HUES6 (cell line): ENCODE data around the gene MITF.

Source experiments
- H3K27ac ChIP-seq: 2 replicates; pipeline ENCODE4 v1.7.0; 2013; ENCODE audit warnings: low read depth, mild to moderate bottlenecking, low read length, inconsistent platforms
- H3K27me3 ChIP-seq: 2 replicates; pipeline ENCODE4 v1.6.1; 2013; ENCODE audit warnings: low read length; ENCODE audit not compliant: control insufficient read depth, insufficient read depth
- H3K36me3 ChIP-seq: 2 replicates; pipeline ENCODE4 v1.6.1; 2013; ENCODE audit warnings: low read length; ENCODE audit not compliant: control insufficient read depth, insufficient read depth
- H3K4me1 ChIP-seq: 2 replicates; pipeline ENCODE4 v1.6.1; 2013; ENCODE audit warnings: low read length; ENCODE audit not compliant: control insufficient read depth, insufficient read depth
- H3K4me3 ChIP-seq: 2 replicates; pipeline ENCODE4 v1.5.1; 2013; ENCODE audit warnings: low read depth, low read length
- H3K9ac ChIP-seq: one replicate; pipeline ENCODE4 v1.6.1; 2013; ENCODE audit warnings: mild to moderate bottlenecking, low read length
- H3K9me3 ChIP-seq: 2 replicates; pipeline ENCODE4 v1.6.1; 2013; ENCODE audit warnings: low read depth, low read length; ENCODE audit not compliant: control insufficient read depth, insufficient read depth

The MITF gene

DNA sequence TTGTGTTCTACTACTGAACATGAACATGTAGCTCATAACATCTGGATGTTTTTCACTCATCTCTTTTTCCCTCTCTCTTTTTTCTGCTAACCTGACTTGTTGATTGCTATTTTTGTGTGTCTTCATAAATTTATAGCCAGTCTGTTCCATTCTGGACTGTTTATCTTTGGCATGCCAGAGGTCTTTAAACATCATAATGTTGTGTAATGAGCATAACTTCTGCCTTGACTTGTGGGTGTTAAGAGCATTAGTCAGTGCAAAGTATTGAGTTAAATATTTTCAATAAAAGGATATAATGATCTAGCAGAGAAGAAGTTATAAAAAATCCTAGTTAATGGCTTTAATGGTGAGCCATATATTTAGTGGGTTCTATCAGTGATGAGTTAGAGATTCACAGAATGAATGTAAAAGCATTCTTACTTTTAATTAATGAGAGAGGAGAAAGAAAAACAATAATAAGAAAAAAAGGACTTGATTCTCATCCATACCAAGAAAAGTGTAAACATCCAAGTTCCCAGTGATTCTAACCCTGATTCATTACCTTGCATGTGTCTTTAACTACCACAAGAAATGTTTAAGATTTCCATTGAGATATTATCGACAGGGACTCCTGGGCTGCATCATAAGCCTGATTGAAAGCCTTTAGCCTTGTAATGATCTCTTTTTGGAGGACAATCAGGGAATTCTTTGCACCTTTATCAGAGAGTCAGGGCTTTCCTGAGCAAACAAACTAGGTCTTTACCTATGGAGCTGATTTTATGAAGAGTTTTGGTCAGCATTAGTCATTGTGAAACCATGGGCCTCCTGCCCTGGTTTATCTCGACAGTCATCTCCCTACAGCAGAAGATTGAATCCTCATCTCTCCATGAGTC is 22.9 kb downstream of the MITF start:
- Histone ChIP-seq H3K27ac (no peak overlapping the region), H3K4me3 (no peak overlapping the region), H3K9ac (no peak overlapping the region), H3K27me3 (no peaks in the 10 kb centered on the region), H3K36me3 (no peaks in the 10 kb centered on the region), H3K9me3 (no peaks in the 10 kb centered on the region), H3K4me1 (peaks cover 14% of the 10 kb centered on the region)

DNA sequence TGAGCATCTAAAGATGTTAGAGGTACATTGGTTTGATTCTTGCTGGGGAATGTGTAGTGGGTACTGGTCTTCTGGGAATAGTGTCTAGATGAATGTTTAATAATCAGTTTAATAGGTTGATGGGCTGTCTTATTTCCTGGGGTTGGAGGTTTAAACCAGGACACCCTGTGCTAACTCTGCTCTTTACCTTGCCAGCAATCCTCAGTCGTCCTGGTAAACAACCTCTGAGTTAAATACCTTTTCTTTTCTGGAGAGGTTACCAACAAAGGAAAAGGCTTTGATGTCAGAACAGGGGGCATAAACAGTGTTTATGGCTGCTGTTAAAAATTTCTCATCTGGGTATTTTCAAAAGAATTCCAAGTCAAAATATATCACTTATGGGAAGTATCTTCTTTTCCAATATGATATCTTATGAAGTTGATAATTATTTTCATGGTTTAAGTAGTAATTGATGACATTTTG is 23.5 kb downstream of the MITF start:
- H3K27me3 ChIP-seq: no peaks in the 10 kb centered on the region
- H3K27ac ChIP-seq: no peak overlapping the region
- H3K4me3 ChIP-seq: no peak overlapping the region
- H3K36me3 ChIP-seq: no peaks in the 10 kb centered on the region
- no peaks in the 10 kb centered on the region for H3K9me3 ChIP-seq
- no peak overlapping the region for H3K9ac ChIP-seq
- H3K4me1 ChIP-seq: peaks cover 14% of the 10 kb centered on the region

DNA sequence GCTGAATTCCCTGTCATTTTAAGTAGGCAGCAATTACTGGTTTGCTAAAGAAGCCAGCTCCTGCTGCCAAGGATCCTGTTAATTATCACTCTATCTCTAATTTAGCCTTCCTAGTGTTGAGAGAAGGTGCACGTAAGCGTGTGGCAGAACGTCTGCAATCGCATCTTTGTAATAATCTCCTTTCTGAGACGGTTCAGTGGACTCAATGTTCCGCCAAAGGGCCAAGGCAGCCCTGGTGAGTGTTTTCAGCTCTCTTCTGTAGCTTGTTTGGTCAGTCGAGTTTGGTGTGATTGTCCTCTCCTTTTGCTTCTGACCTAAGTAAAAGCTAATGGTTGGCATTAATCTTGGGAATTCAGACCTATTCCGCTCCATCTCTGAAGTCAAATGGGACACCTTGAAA is 24.2 kb downstream of the MITF start:
- no peaks in the 10 kb centered on the region for H3K27me3 ChIP-seq
- H3K9me3 ChIP-seq: no peaks in the 10 kb centered on the region
- H3K4me3 ChIP-seq: no peak overlapping the region
- no peak overlapping the region for H3K9ac ChIP-seq
- no peak overlapping the region for H3K27ac ChIP-seq
- peaks cover 14% of the 10 kb centered on the region for H3K4me1 ChIP-seq
- no peaks in the 10 kb centered on the region for H3K36me3 ChIP-seq

DNA sequence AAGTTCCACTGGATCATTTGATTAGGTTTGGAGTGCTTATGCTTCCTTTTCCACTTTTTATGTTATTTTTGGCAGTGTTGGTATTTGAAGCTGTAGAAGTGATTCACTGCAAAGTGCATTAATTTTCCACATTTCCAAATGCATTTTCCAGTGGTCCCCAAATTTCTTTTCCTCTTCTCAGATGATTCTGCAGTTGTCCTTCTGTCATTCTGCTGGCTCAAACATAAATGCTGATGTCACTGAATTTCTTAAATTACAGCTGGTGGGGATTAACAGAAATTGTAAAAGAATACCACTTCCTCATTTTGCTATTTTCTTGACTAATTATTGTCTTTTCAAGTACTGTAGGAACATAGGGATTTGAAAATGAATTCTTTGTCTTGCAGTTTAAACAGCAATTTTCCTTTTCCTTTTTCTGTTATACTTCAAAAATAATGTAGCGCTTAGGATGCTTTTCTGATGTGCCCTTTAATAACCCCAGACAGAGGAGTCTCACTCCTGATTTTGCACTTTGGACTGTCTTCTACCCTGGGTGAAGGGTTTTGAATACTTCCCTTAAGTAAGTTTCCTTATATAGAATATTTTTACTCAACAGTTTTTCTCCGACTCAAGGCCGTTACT is 25.0 kb downstream of the MITF start:
- no peak overlapping the region for H3K27ac ChIP-seq
- no peak overlapping the region for H3K4me3 ChIP-seq
- no peak overlapping the region for H3K9ac ChIP-seq
- H3K27me3 ChIP-seq: no peaks in the 10 kb centered on the region
- no peaks in the 10 kb centered on the region for H3K36me3 ChIP-seq
- H3K4me1 ChIP-seq: peaks cover 14% of the 10 kb centered on the region
- H3K9me3 ChIP-seq: no peaks in the 10 kb centered on the region

DNA sequence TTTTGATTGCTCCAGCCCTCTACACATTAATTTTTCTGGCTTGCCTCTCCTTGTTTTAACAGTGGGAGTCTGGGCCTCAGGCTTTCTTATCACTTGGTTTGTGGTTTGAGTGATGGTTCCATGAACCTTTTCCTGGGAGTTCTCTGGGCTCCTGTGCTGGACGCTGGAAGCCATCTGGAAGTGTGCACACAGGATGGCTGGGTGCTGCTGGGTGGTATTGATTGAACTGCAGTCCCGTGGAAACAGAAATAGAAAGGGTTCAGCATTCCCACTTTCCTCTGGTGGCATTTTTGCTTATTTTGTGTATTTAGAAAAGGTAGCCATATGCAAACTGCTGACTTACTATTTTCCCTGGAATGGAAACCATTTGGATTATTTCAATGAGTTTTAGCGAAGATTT is 25.6 kb downstream of the MITF start:
- no peak overlapping the region for H3K27ac ChIP-seq
- H3K36me3 ChIP-seq: no peaks in the 10 kb centered on the region
- H3K9me3 ChIP-seq: no peaks in the 10 kb centered on the region
- no peak overlapping the region for H3K4me3 ChIP-seq
- peaks cover 14% of the 10 kb centered on the region for H3K4me1 ChIP-seq
- H3K9ac ChIP-seq: no peak overlapping the region
- H3K27me3 ChIP-seq: no peaks in the 10 kb centered on the region

DNA sequence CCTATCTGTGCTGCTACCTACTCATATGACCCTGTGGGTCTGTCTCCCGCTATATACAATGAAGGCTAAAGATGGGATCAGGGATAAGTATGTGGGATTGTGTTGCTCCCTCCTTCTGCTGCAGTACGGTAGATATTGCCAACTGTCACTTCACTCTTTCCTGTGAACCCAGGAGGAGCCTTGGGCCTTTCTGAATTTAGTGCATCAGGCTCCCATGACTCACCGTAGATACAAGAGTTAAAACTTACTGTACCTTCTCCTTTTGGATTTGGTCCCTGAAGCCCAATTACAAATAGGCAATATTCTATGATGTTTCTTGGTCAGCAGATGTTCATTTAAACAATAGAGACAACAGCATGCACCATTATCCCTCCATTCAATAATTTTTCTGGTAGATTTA is 27.4 kb downstream of the MITF start:
- H3K27ac ChIP-seq: no peak overlapping the region
- H3K27me3 ChIP-seq: no peaks in the 10 kb centered on the region
- H3K9ac ChIP-seq: no peak overlapping the region
- H3K9me3 ChIP-seq: no peaks in the 10 kb centered on the region
- H3K4me3 ChIP-seq: no peak overlapping the region
- peaks cover 28% of the 10 kb centered on the region for H3K4me1 ChIP-seq
- no peaks in the 10 kb centered on the region for H3K36me3 ChIP-seq

DNA sequence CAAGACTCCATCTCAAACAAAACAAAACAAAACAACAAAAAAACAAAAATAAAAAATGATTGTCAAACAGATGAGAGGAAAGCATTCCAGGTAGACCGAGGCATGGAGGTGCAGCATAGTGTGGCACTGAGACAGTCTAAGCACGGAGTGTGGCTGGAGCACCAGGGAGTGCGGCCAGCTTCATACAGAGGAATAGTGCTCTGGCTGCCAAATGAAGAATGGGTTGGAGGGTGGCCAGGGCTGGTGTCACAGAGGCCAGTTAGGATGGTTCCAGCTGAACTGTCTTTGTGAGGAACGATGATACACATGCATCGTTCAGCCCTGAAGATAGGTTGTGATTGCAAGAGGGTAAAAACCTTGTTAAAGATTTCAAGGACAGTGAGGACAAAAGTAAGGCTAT is 28.3 kb downstream of the MITF start:
- Histone ChIP-seq H3K36me3 (no peaks in the 10 kb centered on the region), H3K27ac (no peak overlapping the region), H3K9me3 (no peaks in the 10 kb centered on the region), H3K4me1 (peaks cover 25% of the 10 kb centered on the region), H3K9ac (no peak overlapping the region), H3K27me3 (no peaks in the 10 kb centered on the region), H3K4me3 (no peak overlapping the region)

DNA sequence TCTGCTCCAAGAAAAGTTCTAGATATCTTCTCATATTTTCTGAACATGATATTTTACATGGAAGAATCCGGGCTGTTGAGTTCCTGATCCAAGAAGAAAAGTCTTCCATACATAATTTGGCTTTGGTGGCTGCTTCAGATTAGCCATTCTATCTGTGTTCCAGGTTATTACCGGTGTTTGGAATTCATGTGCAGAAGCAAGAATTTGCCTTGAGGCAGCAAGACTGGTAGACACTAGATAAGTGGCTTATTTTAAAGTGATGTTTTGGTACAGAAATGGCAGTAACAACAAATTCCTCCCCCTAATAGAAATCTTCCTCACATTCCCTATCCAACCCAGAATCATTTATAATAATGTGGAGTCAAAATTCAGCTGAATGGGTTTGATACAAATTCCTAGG is 29.2 kb downstream of the MITF start:
- Histone ChIP-seq H3K36me3 (no peaks in the 10 kb centered on the region), H3K9me3 (no peaks in the 10 kb centered on the region), H3K27me3 (no peaks in the 10 kb centered on the region), H3K9ac (no peak overlapping the region), H3K4me1 (peaks cover 16% of the 10 kb centered on the region), H3K27ac (no peak overlapping the region), H3K4me3 (no peak overlapping the region)

DNA sequence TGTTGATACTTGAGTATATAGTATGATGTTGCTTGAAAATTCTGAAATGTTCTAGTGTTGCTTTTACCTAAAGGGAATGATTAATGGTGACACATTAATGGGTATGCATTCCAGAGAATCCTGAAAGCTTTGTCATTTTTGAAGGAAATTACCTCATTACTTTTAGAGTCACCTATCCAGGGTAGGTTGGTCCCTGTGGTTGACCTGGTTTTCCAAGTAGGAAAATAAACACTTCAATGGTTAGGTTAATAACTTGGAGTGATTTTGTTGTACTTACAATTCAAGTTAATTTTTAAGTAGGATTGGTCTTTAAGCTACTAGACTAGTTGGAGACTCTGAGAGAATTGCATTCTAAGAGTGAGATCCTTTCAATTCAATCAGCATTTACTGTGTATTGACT is 31.0 kb downstream of the MITF start:
- Histone ChIP-seq H3K36me3 (no peaks in the 10 kb centered on the region), H3K4me3 (no peak overlapping the region), H3K4me1 (0 out of 2 replicates have a peak, but pooled peaks cover 14% of the 10 kb centered on the region), H3K27ac (peak overlapping the region; percentile 9; the same call in 1 of the 2 replicates), H3K9me3 (no peaks in the 10 kb centered on the region), H3K9ac (no peak overlapping the region), H3K27me3 (no peaks in the 10 kb centered on the region)

DNA sequence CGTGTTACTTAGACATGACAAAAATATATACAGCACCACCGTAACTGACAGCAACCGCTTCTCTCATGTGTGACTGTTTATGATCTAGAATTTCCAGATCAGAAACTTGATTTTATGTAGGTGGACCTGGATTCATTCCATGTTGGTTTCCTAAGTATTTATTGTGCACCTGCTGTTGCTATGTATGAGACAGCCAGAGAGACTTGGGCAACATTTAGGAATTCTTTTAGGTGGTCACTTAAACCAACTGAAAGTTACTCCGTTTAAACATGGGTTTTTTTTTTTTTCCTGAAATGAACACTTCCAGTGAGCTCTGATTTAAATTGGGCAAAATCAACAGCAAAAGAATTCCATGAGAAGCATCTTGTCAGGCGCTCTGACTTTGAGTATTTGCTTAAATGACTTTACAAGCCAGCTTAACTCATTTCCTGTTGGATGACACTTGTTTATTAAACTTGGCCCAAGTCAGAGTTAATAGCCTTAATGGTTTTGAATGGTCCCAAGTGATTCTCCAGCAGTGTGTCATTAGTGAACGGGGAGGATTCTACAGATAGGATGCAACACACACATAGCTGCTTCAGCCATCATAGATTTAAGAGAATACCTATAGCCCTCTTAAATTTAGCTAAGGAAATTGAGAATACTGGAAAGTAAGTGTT is 31.8 kb downstream of the MITF start:
- Histone ChIP-seq H3K9me3 (no peaks in the 10 kb centered on the region), H3K36me3 (no peaks in the 10 kb centered on the region), H3K27ac (no peak overlapping the region), H3K27me3 (no peaks in the 10 kb centered on the region), H3K9ac (no peak overlapping the region), H3K4me1 (0 out of 2 replicates have a peak, but pooled peaks cover 14% of the 10 kb centered on the region), H3K4me3 (no peak overlapping the region)
